Esophagus muscularis mucosa (tissue), 4 donors: Measurements from ENCODE around the gene RYR2. TPM values are rescaled to one million over a fixed set of nuclear protein-coding genes. Genes with fewer than 3 reads are reported as not detected.

ENCODE experiments used
- DNase-seq: peaks from one replicate; pipeline ENCODE4 v3.0.0-alpha.2; 2017; ENCODE audit errors: extremely low spot score
- H3K27ac ChIP-seq, 4 donors: fragments of 200-600 bp; sonication (generic); replicated peaks in 1 of 4; 1 replicate in 3 of 4; 2 replicates in 1 of 4; pipeline ENCODE4 v1.5.1; 2016 to 2019; ENCODE audit warnings: mild to moderate bottlenecking in 1 of 4
- H3K27me3 ChIP-seq, 4 donors: fragments of 200-600 bp; sonication (generic); one replicate each; pipeline versions ENCODE4 v1.5.1 to v1.6.0; 2016 to 2019
- H3K36me3 ChIP-seq, 4 donors: fragments of 200-600 bp; sonication (generic); one replicate each; pipeline ENCODE4 v1.5.1; 2016 to 2019
- H3K4me1 ChIP-seq, 4 donors: fragments of 200-600 bp; sonication (generic); one replicate each; pipeline ENCODE4 v1.5.1; 2016 to 2019
- H3K4me3 ChIP-seq, 4 donors: fragments of 200-600 bp; sonication (generic); 1 replicate in 2 of 4; 2 replicates in 2 of 4; pipeline ENCODE4 v1.5.1; 2016 to 2019; ENCODE audit warnings: mild to moderate bottlenecking in 4 of 4, moderate library complexity in 1 of 4
- H3K9me3 ChIP-seq, 4 donors: fragments of 200-600 bp; sonication (generic); 1 replicate in 3 of 4; 2 replicates in 1 of 4; pipeline ENCODE4 v1.5.1; 2016 to 2019
- EP300 ChIP-seq: sonication (generic); formaldehyde crosslinking; IDR thresholded peaks from one replicate; pipeline ENCODE4 v1.6.1; 2017; ENCODE audit warnings: antibody characterized with exemption
- POLR2A ChIP-seq: fragments of 450-650 bp; IDR thresholded peaks from one replicate; pipeline ENCODE4 v1.6.1; 2017; ENCODE audit warnings: antibody characterized with exemption, moderate library complexity, mild to moderate bottlenecking, low read depth
- POLR2AphosphoS5 ChIP-seq, 2 donors: sonication (generic); formaldehyde crosslinking; IDR thresholded peaks; one replicate each; pipeline ENCODE4 v1.6.1; 2017; ENCODE audit warnings: antibody characterized with exemption in 2 of 2
- WGBS: methylation state at CpG from one replicate; pipeline ENCODE4 v1.1.5; 2018; 5-methylcytosine and 5-hydroxymethylcytosine counted together
- intact Hi-C: fragments of 100-400 bp; cut with DNase I; formaldehyde crosslinking; loops from one replicate; pipeline ENCODE4 v1.15.1; 2023
- total RNA-seq, 4 donors: library from RNA; depleted of rRNA; stranded (reverse); fragments of >200 nt; gene quantifications; one replicate each; pipeline versions ENCODE4 v1.1.0 to v1.2.1, GENCODE V29; 2016
- TF ChIP-seq, protein P1 (sequence below), 3 experiments: fragments of 200-600 bp in 2 of 3; fragments of 450-650 bp in 1 of 3; sonication (generic) in 2 of 3; IDR thresholded peaks; one replicate each; pipeline ENCODE4 v1.5.1; 2017 to 2019; ENCODE audit warnings: antibody characterized with exemption in 3 of 3, mild to moderate bottlenecking in 2 of 3, moderate library complexity in 1 of 3

RYR2 gene
- total RNA-seq, 4 donors from 2014 or later: 29.8 to 56.3 (median 38.9) TPM

DNA sequence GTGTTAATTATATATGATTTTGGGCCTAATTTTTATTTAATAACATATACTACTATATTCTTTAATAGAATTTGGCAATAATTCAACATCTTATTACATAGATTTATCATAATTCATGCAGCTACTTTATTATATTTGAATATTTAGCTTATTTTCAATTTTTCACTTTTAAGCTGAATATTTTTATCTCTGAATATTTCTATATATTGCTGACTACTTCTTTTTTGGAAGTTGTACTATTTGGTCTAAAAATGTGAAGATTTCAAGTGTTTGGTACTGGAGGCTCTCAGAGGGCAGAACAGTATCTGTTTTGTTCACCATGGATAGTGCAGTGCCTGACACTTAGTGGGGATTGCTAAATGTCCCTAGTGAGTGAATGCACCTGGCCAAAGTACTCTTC is 389.5 kb downstream of the RYR2 start:
- H3K36me3 ChIP-seq: peaks cover 0 to 4% (median 0%) of the 10 kb centered on the region in 4 donors
- TF ChIP-seq POLR2A: no peak
- no peak for TF ChIP-seq POLR2AphosphoS5 (IDR thresholded peaks at IDR 0.05)
- H3K4me3 ChIP-seq: no peak overlapping the region
- intact Hi-C loops: no loop called here
- H3K27ac ChIP-seq: no peak overlapping the region
- no peak for DNase-seq
- no peaks in the 10 kb centered on the region for H3K9me3 ChIP-seq
- no peaks in the 10 kb centered on the region for H3K4me1 ChIP-seq
- no peaks in the 10 kb centered on the region for H3K27me3 ChIP-seq

DNA sequence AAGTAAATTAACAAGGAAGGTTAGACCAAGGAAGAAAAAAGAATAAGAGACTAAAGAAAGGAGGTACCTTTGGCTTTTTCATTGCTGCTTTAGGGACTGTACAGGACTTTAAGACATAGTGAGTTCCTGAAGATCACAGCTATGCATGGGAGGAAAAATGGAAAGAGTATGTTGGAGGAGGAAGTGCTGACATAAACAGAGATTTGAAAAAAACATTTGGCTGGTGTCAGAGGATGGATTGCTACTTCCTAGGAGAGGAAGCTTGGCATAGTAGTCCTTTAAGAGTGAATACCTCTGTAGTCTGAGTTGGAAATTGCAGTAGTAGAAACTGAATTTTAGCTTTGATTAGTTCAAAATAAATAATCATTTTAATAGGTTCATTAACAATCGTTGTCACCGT is 398.4 kb downstream of the RYR2 start:
- no peak for TF ChIP-seq POLR2A
- no peak for TF ChIP-seq POLR2AphosphoS5 (IDR thresholded peaks at IDR 0.05)
- TF ChIP-seq, protein P1, sequence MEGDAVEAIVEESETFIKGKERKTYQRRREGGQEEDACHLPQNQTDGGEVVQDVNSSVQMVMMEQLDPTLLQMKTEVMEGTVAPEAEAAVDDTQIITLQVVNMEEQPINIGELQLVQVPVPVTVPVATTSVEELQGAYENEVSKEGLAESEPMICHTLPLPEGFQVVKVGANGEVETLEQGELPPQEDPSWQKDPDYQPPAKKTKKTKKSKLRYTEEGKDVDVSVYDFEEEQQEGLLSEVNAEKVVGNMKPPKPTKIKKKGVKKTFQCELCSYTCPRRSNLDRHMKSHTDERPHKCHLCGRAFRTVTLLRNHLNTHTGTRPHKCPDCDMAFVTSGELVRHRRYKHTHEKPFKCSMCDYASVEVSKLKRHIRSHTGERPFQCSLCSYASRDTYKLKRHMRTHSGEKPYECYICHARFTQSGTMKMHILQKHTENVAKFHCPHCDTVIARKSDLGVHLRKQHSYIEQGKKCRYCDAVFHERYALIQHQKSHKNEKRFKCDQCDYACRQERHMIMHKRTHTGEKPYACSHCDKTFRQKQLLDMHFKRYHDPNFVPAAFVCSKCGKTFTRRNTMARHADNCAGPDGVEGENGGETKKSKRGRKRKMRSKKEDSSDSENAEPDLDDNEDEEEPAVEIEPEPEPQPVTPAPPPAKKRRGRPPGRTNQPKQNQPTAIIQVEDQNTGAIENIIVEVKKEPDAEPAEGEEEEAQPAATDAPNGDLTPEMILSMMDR (IDR thresholded peaks at IDR 0.05): no peak
- no peak for TF ChIP-seq EP300
- peaks cover 0 to 12% (median 3%) of the 10 kb centered on the region in 4 donors for H3K36me3 ChIP-seq
- H3K9me3 ChIP-seq: no peaks in the 10 kb centered on the region
- no peak overlapping the region for H3K27ac ChIP-seq
- no peaks in the 10 kb centered on the region for H3K27me3 ChIP-seq
- intact Hi-C loops: no loop called here
- DNase-seq: no peak
- WGBS: 44% methylated on average over 2 of the region's 2 CpGs
- H3K4me1 ChIP-seq: peaks cover 0 to 9% (median 4%) of the 10 kb centered on the region in 4 donors
- H3K4me3 ChIP-seq: no peak overlapping the region

DNA sequence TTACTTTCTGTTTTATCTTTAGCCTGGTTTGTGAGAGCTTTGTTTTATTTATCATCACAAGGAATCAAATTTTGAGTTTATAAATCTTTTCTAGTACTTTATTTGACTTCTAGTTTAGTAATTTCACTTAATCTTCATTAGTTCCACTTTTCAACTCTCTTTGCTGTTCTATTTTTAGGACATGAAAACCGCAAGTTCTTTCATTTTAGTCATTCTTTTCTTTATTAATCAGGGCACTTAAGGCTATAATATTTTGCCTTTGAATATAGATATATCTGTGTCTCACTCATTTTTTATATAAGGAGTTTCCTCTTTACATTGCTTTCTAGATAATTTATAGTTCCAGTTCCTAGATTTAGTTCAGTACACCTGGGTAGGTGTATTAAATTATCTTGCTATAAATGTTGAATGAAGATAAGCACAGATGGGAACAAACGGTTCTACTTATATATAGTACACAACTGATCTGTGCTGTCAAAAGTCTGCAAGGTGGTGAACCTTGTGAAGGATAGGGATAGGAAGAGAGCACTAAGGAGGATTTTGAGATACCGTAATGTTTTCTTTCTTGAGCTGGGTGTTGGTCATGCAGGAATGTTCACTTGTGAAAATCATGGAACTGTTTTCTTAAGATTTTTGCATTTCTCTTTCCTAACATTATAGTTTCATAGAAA is 402.3 kb downstream of the RYR2 start:
- Histone ChIP-seq H3K36me3 (peaks cover 0 to 16% (median 6%) of the 10 kb centered on the region in 4 donors), H3K27ac (no peak overlapping the region)
- intact Hi-C loops: no loop called here

DNA sequence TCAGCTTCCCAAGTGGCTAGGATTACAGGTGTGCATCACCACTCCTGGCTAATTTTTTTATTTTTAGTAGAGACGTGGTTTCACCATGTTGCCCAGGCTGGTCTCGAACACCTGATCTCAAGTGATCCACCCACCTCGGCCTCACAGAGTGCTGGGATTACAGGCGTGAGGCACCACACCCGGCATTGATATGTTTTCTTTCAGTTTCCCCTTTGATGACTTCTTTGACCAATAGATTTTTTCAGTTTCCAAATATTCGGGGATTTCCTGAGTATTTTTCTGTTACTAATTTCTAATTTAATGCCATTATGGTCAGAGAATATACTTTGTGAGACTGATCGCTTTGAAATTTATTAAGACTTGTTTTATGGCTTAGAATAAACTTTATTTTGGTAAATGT is 406.1 kb downstream of the RYR2 start:
- H3K27me3 ChIP-seq: no peaks in the 10 kb centered on the region
- H3K36me3 ChIP-seq: peaks cover 0 to 8% (median 3%) of the 10 kb centered on the region in 4 donors
- peaks cover 0 to 9% (median 4%) of the 10 kb centered on the region in 4 donors for H3K4me1 ChIP-seq
- TF ChIP-seq POLR2AphosphoS5 (IDR thresholded peaks at IDR 0.05) (no peak), POLR2A (no peak), EP300 (no peak)
- TF ChIP-seq, protein P1 (IDR thresholded peaks at IDR 0.05): no peak
- DNase-seq: no peak
- H3K9me3 ChIP-seq: no peaks in the 10 kb centered on the region
- H3K4me3 ChIP-seq: no peak overlapping the region
- H3K27ac ChIP-seq: no peak overlapping the region
- WGBS: 90% methylated on average over 7 of the region's 7 CpGs
- intact Hi-C loops: no loop called here

More for the DNA sequence above, 402.3 kb downstream of the RYR2 start:
- DNase-seq: no peak
- no peak for TF ChIP-seq POLR2AphosphoS5 (IDR thresholded peaks at IDR 0.05)
- no peak for TF ChIP-seq EP300
- no peak for TF ChIP-seq POLR2A
- TF ChIP-seq, protein P1 (IDR thresholded peaks at IDR 0.05): no peak
- Histone ChIP-seq H3K4me3 (no peak overlapping the region), H3K4me1 (peaks cover 0 to 9% (median 4%) of the 10 kb centered on the region in 4 donors), H3K9me3 (no peaks in the 10 kb centered on the region), H3K27me3 (no peaks in the 10 kb centered on the region)
- WGBS: 55% methylated on average over 3 of the region's 3 CpGs

DNA sequence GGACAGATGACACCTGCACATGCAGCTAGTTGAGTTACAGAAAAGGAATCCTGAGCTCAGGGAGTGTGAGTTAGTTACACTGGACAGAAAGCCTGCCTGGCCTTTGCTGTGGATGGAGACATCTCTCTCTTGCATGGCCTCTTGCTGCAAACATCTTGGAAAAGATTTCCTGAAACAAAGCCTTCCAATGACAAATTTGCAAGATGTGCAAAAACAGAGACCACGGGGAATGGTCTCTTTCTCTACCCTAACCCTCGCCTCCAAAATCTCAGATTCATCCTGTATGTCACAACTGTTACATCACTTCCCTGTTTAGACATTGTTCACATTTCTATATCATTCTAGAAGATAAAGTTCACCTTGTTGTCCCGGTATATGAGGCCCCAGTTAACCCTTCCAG is 415.6 kb downstream of the RYR2 start:
- no peaks in the 10 kb centered on the region for H3K27me3 ChIP-seq
- intact Hi-C loops: no loop called here
- no peaks in the 10 kb centered on the region for H3K4me1 ChIP-seq
- no peak for TF ChIP-seq EP300
- TF ChIP-seq, protein P1 (IDR thresholded peaks at IDR 0.05): no peak
- TF ChIP-seq POLR2AphosphoS5 (IDR thresholded peaks at IDR 0.05): no peak
- TF ChIP-seq POLR2A: no peak
- H3K9me3 ChIP-seq: no peaks in the 10 kb centered on the region
- WGBS: 87% methylated on average over 3 of the region's 3 CpGs
- no peak overlapping the region for H3K4me3 ChIP-seq
- DNase-seq: no peak
- H3K36me3 ChIP-seq: peaks cover 11 to 40% (median 29%) of the 10 kb centered on the region in 4 donors
- no peak overlapping the region for H3K27ac ChIP-seq
